GM12891 (cell line): ENCODE results near the gene WFIKKN2.

Experiments
- POLR2A ChIP-seq: IDR thresholded peaks from 2 replicates; pipeline ENCODE4 v1.6.1; 2011; ENCODE audit warnings: low read depth, low read length, control low read depth
- POLR2AphosphoS5 ChIP-seq: IDR thresholded peaks from 2 replicates; pipeline ENCODE4 v1.6.1; 2011; ENCODE audit warnings: low read depth, low read length, control low read depth
- POU2F2 ChIP-seq: IDR thresholded peaks from 2 replicates; pipeline ENCODE4 v1.6.1; 2011; ENCODE audit warnings: low read depth, mild to moderate bottlenecking, control low read depth, low read length, moderate library complexity
- TAF1 ChIP-seq: IDR thresholded peaks from 2 replicates; pipeline ENCODE4 v1.6.1; 2011; ENCODE audit warnings: low read depth, low read length, control low read depth

DNA sequence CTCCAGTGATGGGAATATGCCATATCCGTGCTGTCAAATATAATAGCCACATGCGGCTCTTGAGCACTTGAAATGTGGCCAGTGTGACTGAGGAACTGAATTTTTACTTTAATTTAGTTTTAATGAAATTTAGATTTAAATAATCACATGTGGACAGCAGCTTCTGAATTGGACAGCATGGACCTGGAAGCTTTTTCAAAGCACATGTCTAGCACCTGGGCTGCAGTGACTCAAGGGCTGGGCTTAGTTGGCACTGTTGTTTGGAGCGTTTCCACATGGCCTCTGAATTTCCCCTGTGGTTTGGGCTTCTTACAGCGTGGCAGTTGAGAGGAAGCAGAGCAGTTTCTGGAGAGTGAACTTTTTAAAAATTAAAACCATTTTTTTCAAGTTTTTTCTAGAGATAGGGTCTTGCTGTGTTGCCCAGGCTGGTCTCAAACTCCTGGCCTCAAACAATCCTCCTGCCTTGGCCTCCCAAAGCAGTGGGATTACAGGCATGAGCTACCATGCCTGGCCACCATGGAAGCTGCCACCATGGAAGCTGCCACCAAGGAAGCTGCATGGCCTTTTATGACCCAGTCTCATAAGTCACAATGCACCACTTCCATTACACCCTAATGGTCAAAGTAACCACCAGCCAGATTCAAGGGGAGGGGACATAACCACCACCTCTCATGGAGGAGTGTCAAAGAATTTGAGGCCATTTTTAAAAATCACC is 37.5 kb downstream of the WFIKKN2 start:
- no peak for TF ChIP-seq POLR2A
- no peak for TF ChIP-seq POLR2AphosphoS5
- no peak for TF ChIP-seq TAF1
- TF ChIP-seq POU2F2 = no peak
